Mesothelial cell of epicardium (in vitro differentiated cells): ENCODE results near the gene HYLS1. TPM values are rescaled to one million over a fixed set of nuclear protein-coding genes. Genes with fewer than 3 reads are reported as not detected.
"Not testable (repeated sequence)": the region's sequence is repeated elsewhere in the genome, so short reads cannot be mapped to it uniquely, and the experiment has no call there.

Experiments
- DNase-seq, 2 experiments: peaks; one replicate each; pipeline ENCODE4 v3.0.0; 2021; ENCODE audit warnings: low spot score in 2 of 2; ENCODE audit not compliant: unreplicated experiment in 2 of 2
- H3K27ac Mint-ChIP-seq: 2 replicates; pipeline ENCODE4 v1.8.0; 2021; ENCODE audit warnings: mixed read lengths
- H3K27me3 Mint-ChIP-seq: 2 replicates; pipeline ENCODE4 v1.8.0; 2021; ENCODE audit warnings: low read depth, mixed read lengths
- H3K36me3 Mint-ChIP-seq: 2 replicates; pipeline ENCODE4 v1.8.0; 2021; ENCODE audit warnings: mixed read lengths
- H3K4me1 Mint-ChIP-seq: 2 replicates; pipeline ENCODE4 v1.8.0; 2021; ENCODE audit warnings: mixed read lengths
- H3K4me3 Mint-ChIP-seq: 2 replicates; pipeline ENCODE4 v1.8.0; 2021; ENCODE audit warnings: mild to moderate bottlenecking, moderate library complexity, mixed read lengths
- H3K9me3 Mint-ChIP-seq: 2 replicates; pipeline ENCODE4 v1.8.0; 2021; ENCODE audit warnings: mixed read lengths
- CTCF ChIP-seq: fragments of 200-600 bp; sonication (generic); IDR thresholded peaks from one replicate; pipeline ENCODE4 v1.5.0; 2021; ENCODE audit warnings: antibody characterized with exemption; ENCODE audit not compliant: unreplicated experiment
- total RNA-seq: library from RNA; stranded (reverse); gene quantifications from 3 replicates; pipeline ENCODE4 v1.2.1, GENCODE V29; 2021

The HYLS1 gene
- total RNA-seq, 1 donor from 2014 or later, result 5.8 TPM

GRCh38 chr11:125910226-125910849 is 22.9 kb downstream of the HYLS1 start:
- Mint-ChIP-seq H3K27me3 (peaks cover 64% of the 10 kb centered on the region), H3K4me1 (peaks cover 4% of the 10 kb centered on the region), H3K36me3 (no peaks in the 10 kb centered on the region), H3K9me3 (no peaks in the 10 kb centered on the region), H3K27ac (no peak overlapping the region), H3K4me3 (no peak overlapping the region)
- no peak for DNase-seq
- no peak for TF ChIP-seq CTCF

- not testable (repeated sequence) for H3K9me3 Mint-ChIP-seq, H3K36me3 Mint-ChIP-seq, H3K4me1 Mint-ChIP-seq, H3K4me3 Mint-ChIP-seq, DNase-seq, H3K27ac Mint-ChIP-seq
- peaks cover 66% of the 10 kb centered on the region for H3K27me3 Mint-ChIP-seq
Observed at GRCh38 chr11:125914601-125915000, 27.1 kb downstream of the HYLS1 start.

GRCh38 chr11:125916683-125917347 is 29.3 kb downstream of the HYLS1 start:
- no peak for TF ChIP-seq CTCF

GRCh38 chr11:125918140-125918840 is 30.8 kb downstream of the HYLS1 start:
- Mint-ChIP-seq H3K9me3 (no peaks in the 10 kb centered on the region), H3K27ac (no peak overlapping the region), H3K36me3 (no peaks in the 10 kb centered on the region), H3K4me1 (peaks cover 2% of the 10 kb centered on the region), H3K27me3 (peaks cover 41% of the 10 kb centered on the region), H3K4me3 (no peak overlapping the region)
- no peak for DNase-seq
- TF ChIP-seq CTCF, result no peak

More at GRCh38 chr11:125916683-125917347, 29.3 kb downstream of the HYLS1 start:
- H3K4me3 Mint-ChIP-seq, result no peak overlapping the region
- no peaks in the 10 kb centered on the region for H3K36me3 Mint-ChIP-seq
- no peak overlapping the region for H3K27ac Mint-ChIP-seq
- H3K9me3 Mint-ChIP-seq, result no peaks in the 10 kb centered on the region
- no peaks in the 10 kb centered on the region for H3K4me1 Mint-ChIP-seq
- peaks cover 48% of the 10 kb centered on the region for H3K27me3 Mint-ChIP-seq
- no peak for DNase-seq

GRCh38 chr11:125921042-125921441 is 33.6 kb downstream of the HYLS1 start:
- H3K27ac Mint-ChIP-seq, result no peak overlapping the region
- peaks cover 33% of the 10 kb centered on the region for H3K27me3 Mint-ChIP-seq
- no peaks in the 10 kb centered on the region for H3K9me3 Mint-ChIP-seq
- H3K36me3 Mint-ChIP-seq, result no peaks in the 10 kb centered on the region
- no peak for DNase-seq
- TF ChIP-seq CTCF, result no peak
- H3K4me3 Mint-ChIP-seq, result no peak overlapping the region
- peaks cover 13% of the 10 kb centered on the region for H3K4me1 Mint-ChIP-seq

- Mint-ChIP-seq H3K9me3 (no peaks in the 10 kb centered on the region), H3K4me3 (no peak overlapping the region), H3K27me3 (peaks cover 22% of the 10 kb centered on the region), H3K36me3 (no peaks in the 10 kb centered on the region), H3K4me1 (peaks cover 21% of the 10 kb centered on the region), H3K27ac (no peak overlapping the region)
- DNase-seq, result no peak
- no peak for TF ChIP-seq CTCF
Observed at GRCh38 chr11:125922156-125922555, 34.7 kb downstream of the HYLS1 start.
